NCI-H446 treated with DMSO at 0.1 percent for 48 hours (cell line): ENCODE results near the gene CLCA1.

ENCODE experiments used
- DNase-seq: peaks from one replicate; lab custom pipeline; 2025; lab: John Stamatoyannopoulos, UW

The CLCA1 gene, protein sequence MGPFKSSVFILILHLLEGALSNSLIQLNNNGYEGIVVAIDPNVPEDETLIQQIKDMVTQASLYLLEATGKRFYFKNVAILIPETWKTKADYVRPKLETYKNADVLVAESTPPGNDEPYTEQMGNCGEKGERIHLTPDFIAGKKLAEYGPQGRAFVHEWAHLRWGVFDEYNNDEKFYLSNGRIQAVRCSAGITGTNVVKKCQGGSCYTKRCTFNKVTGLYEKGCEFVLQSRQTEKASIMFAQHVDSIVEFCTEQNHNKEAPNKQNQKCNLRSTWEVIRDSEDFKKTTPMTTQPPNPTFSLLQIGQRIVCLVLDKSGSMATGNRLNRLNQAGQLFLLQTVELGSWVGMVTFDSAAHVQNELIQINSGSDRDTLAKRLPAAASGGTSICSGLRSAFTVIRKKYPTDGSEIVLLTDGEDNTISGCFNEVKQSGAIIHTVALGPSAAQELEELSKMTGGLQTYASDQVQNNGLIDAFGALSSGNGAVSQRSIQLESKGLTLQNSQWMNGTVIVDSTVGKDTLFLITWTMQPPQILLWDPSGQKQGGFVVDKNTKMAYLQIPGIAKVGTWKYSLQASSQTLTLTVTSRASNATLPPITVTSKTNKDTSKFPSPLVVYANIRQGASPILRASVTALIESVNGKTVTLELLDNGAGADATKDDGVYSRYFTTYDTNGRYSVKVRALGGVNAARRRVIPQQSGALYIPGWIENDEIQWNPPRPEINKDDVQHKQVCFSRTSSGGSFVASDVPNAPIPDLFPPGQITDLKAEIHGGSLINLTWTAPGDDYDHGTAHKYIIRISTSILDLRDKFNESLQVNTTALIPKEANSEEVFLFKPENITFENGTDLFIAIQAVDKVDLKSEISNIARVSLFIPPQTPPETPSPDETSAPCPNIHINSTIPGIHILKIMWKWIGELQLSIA

DNA sequence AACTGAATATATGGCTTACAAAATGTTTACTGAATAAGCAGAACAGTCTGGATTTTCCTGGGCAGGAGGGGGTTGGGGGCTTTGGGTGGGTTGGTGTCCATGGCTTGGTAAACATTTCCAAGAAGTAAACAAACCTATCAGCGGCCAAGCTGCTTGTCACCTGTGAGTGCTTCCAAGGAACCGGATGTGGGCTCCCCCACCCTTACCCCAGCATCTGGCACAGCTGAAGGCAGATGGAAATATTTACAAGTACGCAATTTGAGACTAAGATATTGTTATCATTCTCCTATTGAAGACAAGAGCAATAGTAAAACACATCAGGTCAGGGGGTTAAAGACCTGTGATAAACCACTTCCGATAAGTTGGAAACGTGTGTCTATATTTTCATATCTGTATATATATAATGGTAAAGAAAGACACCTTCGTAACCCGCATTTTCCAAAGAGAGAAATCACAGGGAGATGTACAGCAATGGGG lies at the start of gene CLCA1:
TSS of gene CLCA1 (plus strand) at position 427 of the 477 bp plus-strand sequence. CDS start at position 472, 45 bp downstream.
- DNase-seq: no peak

GRCh38 chr1:86419277-86419903 lies 49.3 kb upstream of the CLCA1 start:
- DNase-seq: no peak

GRCh38 chr1:86421601-86422280 lies 47.0 kb upstream of the CLCA1 start:
- no peak for DNase-seq

DNA sequence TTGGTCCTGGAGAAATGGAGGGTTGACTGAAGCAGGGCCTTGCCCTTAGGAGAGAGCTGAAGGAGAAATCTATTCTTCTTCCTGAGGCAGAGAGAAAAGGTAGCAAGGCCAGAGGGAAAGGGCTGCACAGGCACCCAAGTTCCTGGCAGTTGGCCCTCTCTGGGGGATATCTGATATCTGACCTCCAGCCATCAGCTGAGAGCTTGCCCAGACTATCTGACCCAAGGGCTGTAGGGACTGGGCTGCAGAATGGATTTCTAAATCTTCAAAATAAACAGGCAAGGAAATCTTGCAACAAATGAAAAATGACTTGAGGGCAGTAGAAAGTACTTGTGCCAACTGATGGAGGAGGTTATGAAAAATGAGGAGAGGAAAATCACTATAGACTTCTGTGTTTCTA lies 45.3 kb upstream of the CLCA1 start:
- DNase-seq: no peak

DNA sequence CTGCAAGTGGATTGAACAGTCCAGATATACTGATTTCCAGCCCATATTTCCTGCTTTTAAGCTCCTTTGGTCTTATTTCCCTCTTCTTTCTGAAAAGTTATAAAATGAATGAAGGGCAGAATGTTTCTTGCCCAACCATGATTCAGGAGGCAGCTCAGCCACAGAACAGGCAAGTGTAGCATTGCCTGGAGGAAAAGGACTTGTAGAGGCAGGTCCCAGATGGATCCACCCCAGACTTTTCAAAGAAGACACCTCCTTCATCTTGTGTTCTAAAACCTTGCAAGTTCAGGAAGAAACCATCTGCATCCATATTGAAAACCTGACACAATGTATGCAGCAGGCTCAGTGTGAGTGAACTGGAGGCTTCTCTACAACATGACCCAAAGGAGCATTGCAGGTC lies 44.9 kb upstream of the CLCA1 start, which contains the start of gene CLCA2:
TSS of gene CLCA2 (plus strand) at position 299 of the 400 bp plus-strand sequence. CDS start at position 376, 77 bp downstream.
- DNase-seq: no peak

DNA sequence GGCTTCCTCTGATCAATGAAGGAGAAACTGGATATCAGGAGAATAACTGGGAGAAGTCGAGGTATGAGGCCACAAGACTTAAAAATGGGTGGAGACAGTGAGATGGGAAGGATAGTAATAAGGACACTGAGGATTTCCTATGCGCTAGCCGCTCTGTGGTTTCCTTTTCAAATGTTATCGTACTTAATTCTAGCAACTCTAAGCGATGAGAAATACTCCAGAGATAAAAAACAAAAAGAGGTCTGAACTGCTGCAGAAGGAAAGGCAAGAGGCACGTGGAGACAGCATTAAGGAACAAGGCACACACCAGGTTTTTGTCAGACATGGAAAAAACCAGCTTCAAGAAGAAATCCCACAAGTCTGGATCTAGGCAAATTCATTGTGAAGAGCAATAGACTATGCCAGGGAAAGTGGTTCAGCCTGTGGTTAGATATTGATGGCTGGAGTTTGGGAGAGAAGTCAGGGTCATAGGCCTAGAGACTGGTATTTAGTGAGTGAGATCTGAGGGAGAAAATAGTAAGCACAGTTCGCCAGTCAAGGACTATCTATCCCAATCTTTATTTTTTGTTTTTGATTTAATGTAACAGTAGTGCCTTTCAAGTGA lies 39.5 kb upstream of the CLCA1 start:
- DNase-seq: no peak

- no peak for DNase-seq
Observed at GRCh38 chr1:86429835-86430234, 38.9 kb upstream of the CLCA1 start.

- DNase-seq: no peak
Observed at GRCh38 chr1:86430376-86430775, 38.4 kb upstream of the CLCA1 start.

DNA sequence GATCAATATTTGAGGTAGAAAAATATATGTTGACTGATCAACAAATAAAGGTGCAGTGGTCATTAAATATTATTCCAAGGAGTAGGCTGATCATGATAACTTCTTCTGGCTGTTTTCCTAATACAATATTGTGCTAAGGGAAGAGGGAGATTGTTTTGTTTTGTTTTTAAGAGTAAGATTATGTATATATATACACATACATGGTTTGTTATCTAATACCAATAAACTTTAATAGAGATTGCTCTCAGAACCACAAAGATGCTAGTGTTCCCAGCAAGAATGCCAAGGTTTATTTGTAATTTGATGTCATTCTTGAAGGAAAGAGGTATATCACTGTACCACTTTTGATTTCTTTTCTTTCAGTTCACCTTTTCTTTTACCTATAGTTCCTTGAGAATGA lies 34.7 kb upstream of the CLCA1 start:
- DNase-seq: no peak

GRCh38 chr1:86435327-86435726 lies 33.4 kb upstream of the CLCA1 start:
- DNase-seq: no peak

- DNase-seq: no peak
Observed at GRCh38 chr1:86436041-86436440, 32.7 kb upstream of the CLCA1 start.

DNA sequence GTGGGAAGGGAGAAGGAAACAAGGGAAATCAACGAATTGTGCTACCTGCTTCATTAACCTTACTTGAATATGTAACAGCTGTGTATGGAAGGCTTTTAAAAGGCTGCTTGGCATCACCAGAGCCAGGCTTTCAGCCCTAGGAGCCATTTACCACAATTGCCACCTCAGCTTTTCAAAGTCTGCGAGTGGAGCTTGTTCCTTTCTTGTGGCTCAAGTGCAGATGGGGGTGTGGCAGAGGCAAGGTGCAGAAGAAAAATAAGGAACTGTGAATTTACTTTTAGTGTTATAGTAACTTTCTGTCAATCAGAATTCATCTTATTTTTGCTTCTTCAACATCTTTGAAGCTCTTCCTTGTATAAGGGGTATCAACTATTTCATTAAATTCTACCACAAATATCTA lies 27.1 kb upstream of the CLCA1 start:
- DNase-seq: no peak

GRCh38 chr1:86441997-86442396 lies 26.7 kb upstream of the CLCA1 start:
- no peak for DNase-seq

GRCh38 chr1:86445919-86446318 lies 22.8 kb upstream of the CLCA1 start:
- DNase-seq: no peak

DNA sequence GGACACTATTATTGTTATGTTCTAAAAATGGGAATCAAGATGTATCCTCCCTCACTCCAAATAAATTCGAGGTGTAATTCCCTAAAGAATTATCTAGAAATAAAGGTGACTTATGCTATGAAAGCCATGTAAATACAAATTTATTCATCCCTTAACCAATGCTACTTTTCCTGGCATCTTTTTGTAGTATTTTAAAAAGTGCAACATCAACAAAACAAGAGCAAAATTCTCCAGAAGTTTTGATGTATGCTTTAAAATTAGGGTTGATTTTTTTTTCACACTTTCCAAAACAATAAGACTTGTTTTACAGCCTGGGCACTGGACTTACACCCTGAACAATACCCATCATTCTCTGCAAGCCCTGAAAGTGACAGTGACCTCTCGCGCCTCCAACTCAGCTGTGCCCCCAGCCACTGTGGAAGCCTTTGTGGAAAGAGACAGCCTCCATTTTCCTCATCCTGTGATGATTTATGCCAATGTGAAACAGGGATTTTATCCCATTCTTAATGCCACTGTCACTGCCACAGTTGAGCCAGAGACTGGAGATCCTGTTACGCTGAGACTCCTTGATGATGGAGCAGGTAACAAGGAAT lies 21.4 kb upstream of the CLCA1 start:
- no peak for DNase-seq

GRCh38 chr1:86448670-86449069 lies 20.1 kb upstream of the CLCA1 start:
- DNase-seq: no peak

- no peak for DNase-seq
Observed at GRCh38 chr1:86449103-86449502, 19.6 kb upstream of the CLCA1 start.

- no peak for DNase-seq
Observed at GRCh38 chr1:86450847-86451246, 17.9 kb upstream of the CLCA1 start.

GRCh38 chr1:86453664-86454063 lies 15.1 kb upstream of the CLCA1 start:
- no peak for DNase-seq

DNA sequence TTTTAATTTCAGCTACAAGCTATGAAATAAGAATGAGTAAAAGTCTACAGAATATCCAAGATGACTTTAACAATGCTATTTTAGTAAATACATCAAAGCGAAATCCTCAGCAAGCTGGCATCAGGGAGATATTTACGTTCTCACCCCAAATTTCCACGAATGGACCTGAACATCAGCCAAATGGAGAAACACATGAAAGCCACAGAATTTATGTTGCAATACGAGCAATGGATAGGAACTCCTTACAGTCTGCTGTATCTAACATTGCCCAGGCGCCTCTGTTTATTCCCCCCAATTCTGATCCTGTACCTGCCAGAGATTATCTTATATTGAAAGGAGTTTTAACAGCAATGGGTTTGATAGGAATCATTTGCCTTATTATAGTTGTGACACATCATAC lies 13.7 kb upstream of the CLCA1 start:
- DNase-seq: no peak

GRCh38 chr1:86460998-86461397 lies 7.7 kb upstream of the CLCA1 start:
- no peak for DNase-seq
